ENCODE results near the gene COL15A1.

DNA sequence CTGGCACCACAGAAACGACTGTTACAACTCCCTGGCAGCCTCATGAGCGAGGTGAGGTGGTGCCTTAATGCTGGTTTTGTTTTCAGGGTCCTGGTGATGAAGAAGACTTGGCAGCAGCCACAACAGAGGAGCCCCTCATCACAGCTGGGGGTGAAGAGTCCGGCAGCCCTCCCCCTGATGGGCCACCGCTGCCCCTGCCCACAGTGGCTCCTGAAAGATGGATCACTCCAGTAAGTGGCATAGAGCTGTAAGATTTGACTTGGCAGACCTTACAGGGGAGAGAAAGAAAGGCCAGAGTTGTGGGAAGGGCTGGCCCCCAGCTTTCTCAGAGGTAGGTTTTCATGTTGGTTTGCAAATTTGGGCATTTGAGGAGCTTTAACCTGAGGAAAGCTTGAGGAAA lies 72.2 kb downstream of the COL15A1 start:
- TF ChIP-seq ZNF326 (CRISPR knock-in tag; IDR thresholded peaks at IDR 0.05; ENCODE audit: borderline replicate concordance) (no peak), CENPX (CRISPR knock-in tag; IDR thresholded peaks at IDR 0.05) (no peak)
- TF ChIP-seq, protein P1, sequence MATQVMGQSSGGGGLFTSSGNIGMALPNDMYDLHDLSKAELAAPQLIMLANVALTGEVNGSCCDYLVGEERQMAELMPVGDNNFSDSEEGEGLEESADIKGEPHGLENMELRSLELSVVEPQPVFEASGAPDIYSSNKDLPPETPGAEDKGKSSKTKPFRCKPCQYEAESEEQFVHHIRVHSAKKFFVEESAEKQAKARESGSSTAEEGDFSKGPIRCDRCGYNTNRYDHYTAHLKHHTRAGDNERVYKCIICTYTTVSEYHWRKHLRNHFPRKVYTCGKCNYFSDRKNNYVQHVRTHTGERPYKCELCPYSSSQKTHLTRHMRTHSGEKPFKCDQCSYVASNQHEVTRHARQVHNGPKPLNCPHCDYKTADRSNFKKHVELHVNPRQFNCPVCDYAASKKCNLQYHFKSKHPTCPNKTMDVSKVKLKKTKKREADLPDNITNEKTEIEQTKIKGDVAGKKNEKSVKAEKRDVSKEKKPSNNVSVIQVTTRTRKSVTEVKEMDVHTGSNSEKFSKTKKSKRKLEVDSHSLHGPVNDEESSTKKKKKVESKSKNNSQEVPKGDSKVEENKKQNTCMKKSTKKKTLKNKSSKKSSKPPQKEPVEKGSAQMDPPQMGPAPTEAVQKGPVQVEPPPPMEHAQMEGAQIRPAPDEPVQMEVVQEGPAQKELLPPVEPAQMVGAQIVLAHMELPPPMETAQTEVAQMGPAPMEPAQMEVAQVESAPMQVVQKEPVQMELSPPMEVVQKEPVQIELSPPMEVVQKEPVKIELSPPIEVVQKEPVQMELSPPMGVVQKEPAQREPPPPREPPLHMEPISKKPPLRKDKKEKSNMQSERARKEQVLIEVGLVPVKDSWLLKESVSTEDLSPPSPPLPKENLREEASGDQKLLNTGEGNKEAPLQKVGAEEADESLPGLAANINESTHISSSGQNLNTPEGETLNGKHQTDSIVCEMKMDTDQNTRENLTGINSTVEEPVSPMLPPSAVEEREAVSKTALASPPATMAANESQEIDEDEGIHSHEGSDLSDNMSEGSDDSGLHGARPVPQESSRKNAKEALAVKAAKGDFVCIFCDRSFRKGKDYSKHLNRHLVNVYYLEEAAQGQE (IDR thresholded peaks at IDR 0.05; ENCODE audit: borderline replicate concordance in 1 of 2, low read depth in 1 of 2, low read length in 2 of 2): no peak
